GM19238 (cell line): ENCODE results near the gene AGPAT1.
A peak's percentile ranks its signal among the peaks of the same experiment; 100 is the strongest.
"Not testable (repeated sequence)": the region's sequence is repeated elsewhere in the genome, so short reads cannot be mapped to it uniquely, and the experiment has no call there.

ENCODE experiments used
- DNase-seq: peaks from one replicate; pipeline ENCODE4 v3.0.0; 2011; ENCODE audit warnings: low spot score; ENCODE audit not compliant: insufficient read length

The AGPAT1 gene

DNA sequence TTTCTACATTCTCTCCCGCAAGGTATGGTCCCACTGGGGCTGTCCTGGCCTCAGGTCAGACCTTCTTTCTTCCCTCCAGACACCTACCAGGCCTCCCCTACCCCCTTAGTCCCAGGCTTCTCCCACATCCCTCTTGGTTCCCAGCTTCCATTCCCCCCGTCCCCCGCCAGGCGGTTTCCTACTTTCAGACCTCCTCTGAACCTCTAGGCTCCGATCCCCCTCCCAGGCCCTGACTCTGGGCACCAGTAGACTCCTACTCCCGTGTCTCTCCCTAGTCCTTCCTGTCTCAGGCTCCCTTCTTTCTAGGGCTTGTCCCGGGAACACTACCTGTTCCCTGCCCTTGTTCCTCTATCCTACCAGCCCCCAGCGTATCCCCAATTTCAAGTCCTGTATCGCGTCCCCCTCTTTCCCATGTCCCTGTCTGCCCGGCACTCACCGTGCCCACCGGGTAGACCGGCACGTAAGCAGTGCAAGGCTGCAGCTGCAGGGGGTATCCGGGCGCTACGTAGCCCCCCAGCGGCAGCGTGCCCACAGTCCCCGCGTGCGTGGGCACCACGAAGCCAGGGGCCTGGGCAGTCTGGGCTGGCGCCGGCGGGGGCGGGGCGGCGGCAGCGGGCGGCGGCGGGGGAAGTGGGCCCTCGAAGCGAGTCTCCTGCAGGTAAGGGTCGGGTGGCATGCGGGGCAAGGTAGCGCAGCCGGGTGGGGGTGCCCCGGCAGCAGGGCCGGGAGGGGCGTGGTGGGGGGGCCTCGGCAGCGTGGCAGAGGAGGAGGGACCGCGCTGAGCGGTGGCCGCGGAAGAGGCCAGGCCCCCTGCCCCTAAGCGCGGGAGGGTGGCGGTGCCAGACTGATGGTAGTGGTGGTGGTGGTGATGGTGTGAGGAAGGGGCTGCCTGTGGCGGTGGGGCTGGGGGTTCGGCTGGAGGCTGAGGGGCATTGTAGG is 25.7 kb downstream of the AGPAT1 start:
- DNase-seq = no peak

GRCh38 chr6:32149092-32149755 is 26.7 kb downstream of the AGPAT1 start:
- no peak for DNase-seq

GRCh38 chr6:32148289-32149091 is 27.4 kb downstream of the AGPAT1 start:
- no peak for DNase-seq

- DNase-seq = no peak
Measured at GRCh38 chr6:32147401-32148132, 28.3 kb downstream of the AGPAT1 start.

- no peak for DNase-seq
Measured at GRCh38 chr6:32146687-32147086, 29.2 kb downstream of the AGPAT1 start.

GRCh38 chr6:32146287-32146686 is 29.6 kb downstream of the AGPAT1 start:
- no peak for DNase-seq

DNA sequence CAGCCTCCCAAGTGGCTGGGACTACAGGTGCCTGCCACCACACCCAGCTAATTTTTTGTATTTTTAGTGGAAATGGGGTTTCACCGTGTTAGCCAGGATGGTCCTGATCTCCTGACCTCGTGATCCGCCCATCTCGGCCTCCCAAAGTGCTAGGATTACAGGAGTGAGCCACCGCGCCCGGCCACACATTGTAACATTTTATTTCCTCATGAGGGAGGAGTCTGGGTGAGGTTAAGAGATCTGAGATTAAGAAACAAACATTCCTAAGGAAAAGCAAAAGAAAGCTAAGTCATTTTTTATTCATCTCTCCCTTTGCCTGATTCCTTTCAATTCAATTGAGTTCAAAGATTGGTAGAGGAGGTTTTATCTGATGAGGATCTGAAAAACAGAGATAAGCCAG is 31.6 kb downstream of the AGPAT1 start:
- not testable (repeated sequence) for DNase-seq

- no peak for DNase-seq
Measured at GRCh38 chr6:32140420-32141046, 35.4 kb downstream of the AGPAT1 start.

- no peak for DNase-seq
Measured at GRCh38 chr6:32139590-32139989, 36.3 kb downstream of the AGPAT1 start.

DNA sequence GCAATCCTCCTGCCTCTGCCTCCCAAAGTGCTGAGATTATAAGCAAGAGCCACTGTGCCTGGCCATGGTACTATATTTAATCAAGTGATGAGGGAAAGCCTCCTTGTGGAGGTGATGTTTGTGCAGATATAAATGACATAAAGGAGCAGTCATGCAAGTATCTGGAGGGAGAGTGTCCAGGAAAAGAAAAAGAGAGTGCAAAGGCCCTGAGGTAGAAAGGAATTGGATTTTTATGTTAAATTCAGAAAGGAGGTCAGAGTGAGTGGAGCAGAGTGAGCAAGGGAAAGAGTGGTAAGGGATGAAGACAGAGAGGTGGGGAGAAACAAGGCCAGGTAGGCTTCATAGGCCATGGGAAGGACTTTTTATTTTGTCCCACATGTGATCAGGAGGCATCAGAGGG is 38.4 kb downstream of the AGPAT1 start:
- no peak for DNase-seq

- DNase-seq = no peak
Measured at GRCh38 chr6:32133786-32134185, 42.1 kb downstream of the AGPAT1 start.

GRCh38 chr6:32132110-32132509 is 43.8 kb downstream of the AGPAT1 start:
- no peak for DNase-seq

DNA sequence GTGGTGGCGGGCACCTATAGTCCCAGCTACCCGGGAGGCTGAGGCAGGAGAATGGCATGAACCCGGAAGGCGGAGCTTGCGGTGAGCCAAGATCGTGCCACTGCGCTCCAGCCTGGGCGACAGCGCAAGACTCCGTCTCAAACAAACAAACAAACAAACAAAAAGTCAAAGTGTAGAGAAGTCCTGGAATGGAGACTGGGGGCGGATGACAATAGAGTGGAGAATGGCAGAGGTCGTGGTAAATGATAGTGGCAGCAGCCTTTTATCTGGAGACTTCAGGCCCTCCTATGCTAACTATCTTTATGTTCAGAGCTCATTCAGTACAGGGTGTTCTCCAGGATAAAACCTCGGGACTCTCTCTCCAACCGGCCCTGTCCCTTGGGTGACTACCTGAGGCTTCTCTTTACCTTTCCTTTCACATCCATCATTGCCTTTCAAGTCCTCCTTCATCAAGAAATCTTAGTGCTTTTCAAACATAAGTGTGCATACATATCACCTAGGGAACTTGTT is 44.4 kb downstream of the AGPAT1 start:
- DNase-seq = no peak

- DNase-seq = no peak
Measured at GRCh38 chr6:32129297-32130088, 46.4 kb downstream of the AGPAT1 start.

GRCh38 chr6:32128751-32129296 is 47.1 kb downstream of the AGPAT1 start:
- DNase-seq = no peak

- peak; percentile 96 for DNase-seq
Measured at GRCh38 chr6:32127717-32128592, 47.9 kb downstream of the AGPAT1 start, which contains the start of gene ATF6B. Gene ATF6B (minus strand): TSS chr6:32128246. CDS start chr6:32128207, 39 bp downstream.

DNA sequence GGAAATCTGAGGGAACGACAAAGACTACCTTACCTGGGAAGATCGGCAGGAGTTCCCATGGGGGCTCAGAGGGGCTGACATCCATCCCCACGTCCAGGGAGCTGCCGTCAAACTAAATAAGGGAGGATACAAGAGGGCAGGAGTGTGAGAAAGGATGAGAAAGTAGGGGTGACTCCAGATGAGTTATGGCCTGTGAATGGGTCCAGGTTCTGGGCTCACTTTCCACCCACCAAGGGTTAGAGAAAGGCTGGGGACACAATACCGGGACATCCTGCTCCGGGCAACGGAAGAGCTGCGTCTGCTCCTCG is 48.5 kb downstream of the AGPAT1 start:
- DNase-seq = no peak

DNA sequence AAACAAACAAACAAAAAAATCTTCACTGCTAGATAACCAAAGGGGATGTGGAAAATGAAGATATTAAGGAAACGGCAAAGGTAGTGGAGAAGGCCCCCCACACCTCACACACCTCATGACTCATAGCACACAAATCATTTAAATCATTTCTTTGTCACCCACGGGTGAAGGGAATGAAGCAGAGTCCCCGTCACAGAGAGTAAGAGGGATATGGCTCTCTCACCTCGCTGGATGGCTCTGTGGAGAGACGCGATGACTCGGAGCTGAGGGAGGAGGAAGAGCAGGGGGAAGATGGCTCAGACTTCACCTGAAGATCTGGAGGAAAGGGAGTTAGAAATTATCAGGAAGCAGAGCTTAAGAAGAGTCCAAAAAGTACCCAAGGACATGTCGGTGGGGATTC is 49.0 kb downstream of the AGPAT1 start:
- no peak for DNase-seq
